IPS DF 6.9 (cell line): ENCODE measurements around the gene GSG1L.

Experiments used
- DNase-seq: peaks from one replicate; pipeline ENCODE4 v3.0.0-alpha.2; 2013; ENCODE audit warnings: low read depth, low spot score
- H3K27ac ChIP-seq: one replicate; pipeline ENCODE4 v1.5.1; 2013; ENCODE audit warnings: low read length, control low read depth
- H3K27me3 ChIP-seq: 2 replicates; pipeline ENCODE4 v1.6.1; 2013; ENCODE audit warnings: mild to moderate bottlenecking, low read length; ENCODE audit not compliant: control insufficient read depth, insufficient read depth
- H3K36me3 ChIP-seq: 2 replicates; pipeline ENCODE4 v1.6.1; 2013; ENCODE audit warnings: low read length; ENCODE audit not compliant: control insufficient read depth, insufficient read depth
- H3K4me1 ChIP-seq: 2 replicates; pipeline ENCODE4 v1.6.1; 2013; ENCODE audit warnings: low read length; ENCODE audit not compliant: control insufficient read depth, insufficient read depth
- H3K4me3 ChIP-seq: 2 replicates; pipeline ENCODE4 v1.5.1; 2013; ENCODE audit warnings: mild to moderate bottlenecking, low read length
- H3K9me3 ChIP-seq: 2 replicates; pipeline ENCODE4 v1.6.1; 2013; ENCODE audit warnings: low read length, inconsistent platforms; ENCODE audit not compliant: control insufficient read depth, insufficient read depth
- WGBS: extraction: QIAGEN DNeasy Blood & Tissue Kit; methylation state at CpG from one replicate; pipeline ENCODE4 v1.1.7; 2013; ENCODE audit warnings: mixed read lengths, missing lambda C conversion rate; ENCODE audit not compliant: insufficient read length, insufficient coverage; 5-methylcytosine and 5-hydroxymethylcytosine counted together

Gene GSG1L

DNA sequence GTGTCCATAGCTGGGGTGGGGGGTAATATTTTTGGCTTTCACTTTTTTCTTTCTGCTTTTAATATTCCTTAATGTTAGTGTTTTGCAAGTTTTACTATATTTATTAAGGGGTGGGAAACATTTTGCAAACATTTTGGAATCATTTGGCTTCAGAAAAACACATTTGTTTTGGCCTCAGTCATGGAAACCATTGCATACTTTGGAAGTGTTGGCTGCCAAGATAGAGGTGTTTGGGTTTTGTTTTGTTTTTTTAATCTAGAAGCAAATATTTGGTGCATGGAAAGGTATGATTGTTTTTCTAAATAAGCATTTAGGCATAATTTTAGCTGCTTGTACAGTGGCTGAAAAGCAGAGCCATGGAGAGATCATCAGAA is 270.3 kb downstream of the GSG1L start:
- DNase-seq: no peak
- H3K27ac ChIP-seq: no peak overlapping the region
- no peak overlapping the region for H3K4me3 ChIP-seq
- H3K4me1 ChIP-seq: no peaks in the 10 kb centered on the region
- no peaks in the 10 kb centered on the region for H3K27me3 ChIP-seq
- H3K9me3 ChIP-seq: no peaks in the 10 kb centered on the region
- no peaks in the 10 kb centered on the region for H3K36me3 ChIP-seq

GRCh38 chr16:27792486-27793248 is 270.8 kb downstream of the GSG1L start:
- Histone ChIP-seq H3K27me3 (no peaks in the 10 kb centered on the region), H3K27ac (no peak overlapping the region), H3K4me1 (no peaks in the 10 kb centered on the region), H3K9me3 (no peaks in the 10 kb centered on the region), H3K4me3 (no peak overlapping the region), H3K36me3 (no peaks in the 10 kb centered on the region)
- WGBS: no CpG with 5 or more reads among the region's 7 CpGs
- DNase-seq: no peak

DNA sequence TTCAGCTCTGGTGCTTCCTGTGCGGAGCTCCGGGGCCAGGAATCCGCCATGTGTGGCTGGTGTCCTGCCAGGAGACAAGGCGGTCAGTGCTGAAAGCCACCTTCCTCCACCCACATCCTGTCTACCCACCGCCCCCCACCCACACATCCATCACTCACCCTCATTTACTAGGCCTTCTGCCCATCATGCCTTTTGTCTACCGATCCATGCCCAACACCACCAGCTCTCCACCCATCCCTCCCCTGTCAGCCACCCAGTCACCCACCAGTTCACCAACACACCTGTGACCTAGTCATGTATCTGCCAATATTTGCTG is 272.2 kb downstream of the GSG1L start:
- Histone ChIP-seq H3K27me3 (no peaks in the 10 kb centered on the region), H3K27ac (no peak overlapping the region), H3K4me3 (no peak overlapping the region), H3K36me3 (no peaks in the 10 kb centered on the region), H3K4me1 (no peaks in the 10 kb centered on the region), H3K9me3 (no peaks in the 10 kb centered on the region)
- WGBS: no CpG with 5 or more reads among the region's 6 CpGs
- DNase-seq: no peak

- H3K27ac ChIP-seq: no peak overlapping the region
- H3K36me3 ChIP-seq: no peaks in the 10 kb centered on the region
- H3K9me3 ChIP-seq: no peaks in the 10 kb centered on the region
- H3K4me3 ChIP-seq: no peak overlapping the region
- H3K4me1 ChIP-seq: no peaks in the 10 kb centered on the region
- no peaks in the 10 kb centered on the region for H3K27me3 ChIP-seq
- no peak for DNase-seq
- no CpG with 5 or more reads among the region's 12 CpGs for WGBS
These were observed 272.7 kb downstream of the GSG1L start for GRCh38 chr16:27790546-27791403.

GRCh38 chr16:27789595-27790241 is 273.8 kb downstream of the GSG1L start:
- no peaks in the 10 kb centered on the region for H3K27me3 ChIP-seq
- H3K9me3 ChIP-seq: no peaks in the 10 kb centered on the region
- no peaks in the 10 kb centered on the region for H3K36me3 ChIP-seq
- H3K27ac ChIP-seq: no peak overlapping the region
- WGBS: 100% methylated on average over 2 of the region's 2 CpGs
- no peak overlapping the region for H3K4me3 ChIP-seq
- no peak for DNase-seq
- H3K4me1 ChIP-seq: no peaks in the 10 kb centered on the region

DNA sequence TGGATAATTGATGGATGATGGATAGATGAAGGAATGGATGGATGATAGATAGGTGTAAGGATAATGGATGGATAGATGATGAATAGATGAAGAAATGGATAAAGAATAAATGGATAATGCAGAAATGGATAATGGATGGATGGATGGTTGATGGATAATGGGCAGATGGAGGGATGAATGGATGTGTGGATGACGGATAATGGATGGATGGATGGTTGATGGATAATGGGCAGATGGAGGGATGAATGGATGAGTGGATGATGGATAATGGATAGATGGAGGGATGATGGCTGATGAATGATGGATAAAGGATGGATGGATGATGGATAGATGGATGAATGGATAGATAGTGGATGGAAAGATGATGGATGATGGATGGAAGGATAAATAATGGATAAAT is 274.4 kb downstream of the GSG1L start:
- no peaks in the 10 kb centered on the region for H3K36me3 ChIP-seq
- no peaks in the 10 kb centered on the region for H3K4me1 ChIP-seq
- 100% methylated on average over 1 of the region's 1 CpG for WGBS
- no peaks in the 10 kb centered on the region for H3K27me3 ChIP-seq
- no peak overlapping the region for H3K4me3 ChIP-seq
- H3K27ac ChIP-seq: no peak overlapping the region
- DNase-seq: no peak
- H3K9me3 ChIP-seq: no peaks in the 10 kb centered on the region

DNA sequence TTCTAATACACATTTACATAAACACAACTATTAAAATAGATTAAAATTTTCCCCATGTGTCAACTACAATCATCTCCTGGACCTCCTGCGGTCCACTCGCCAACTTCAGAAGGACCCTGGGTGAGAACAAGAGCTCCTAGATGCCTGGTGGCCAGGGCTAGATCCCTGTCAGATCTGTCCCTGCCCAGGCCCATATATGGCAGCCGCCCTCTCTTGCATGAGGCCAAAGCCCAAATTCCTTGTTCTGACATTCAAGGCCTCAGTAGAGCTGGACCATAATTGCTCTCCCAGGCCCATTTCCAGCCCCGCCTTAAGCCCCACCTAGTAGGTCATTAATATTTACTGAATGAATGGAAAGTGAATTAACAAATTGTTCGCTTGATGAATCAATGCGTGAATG is 275.8 kb downstream of the GSG1L start:
- no CpG with 5 or more reads among the region's 6 CpGs for WGBS
- no peaks in the 10 kb centered on the region for H3K9me3 ChIP-seq
- H3K36me3 ChIP-seq: no peaks in the 10 kb centered on the region
- no peaks in the 10 kb centered on the region for H3K27me3 ChIP-seq
- DNase-seq: no peak
- no peaks in the 10 kb centered on the region for H3K4me1 ChIP-seq
- no peak overlapping the region for H3K4me3 ChIP-seq
- H3K27ac ChIP-seq: no peak overlapping the region

GRCh38 chr16:27786923-27787625 is 276.4 kb downstream of the GSG1L start:
- no peaks in the 10 kb centered on the region for H3K9me3 ChIP-seq
- no peaks in the 10 kb centered on the region for H3K27me3 ChIP-seq
- H3K27ac ChIP-seq: no peak overlapping the region
- WGBS: 100% methylated on average over 3 of the region's 19 CpGs
- DNase-seq: no peak
- H3K36me3 ChIP-seq: no peaks in the 10 kb centered on the region
- H3K4me3 ChIP-seq: no peak overlapping the region
- H3K4me1 ChIP-seq: no peaks in the 10 kb centered on the region

- Histone ChIP-seq H3K27me3 (no peaks in the 10 kb centered on the region), H3K9me3 (no peaks in the 10 kb centered on the region), H3K36me3 (no peaks in the 10 kb centered on the region), H3K4me1 (no peaks in the 10 kb centered on the region), H3K4me3 (no peak overlapping the region), H3K27ac (no peak overlapping the region)
- DNase-seq: no peak
- no CpG with 5 or more reads among the region's 16 CpGs for WGBS
These were observed 277.1 kb downstream of the GSG1L start for GRCh38 chr16:27786221-27786922.

GRCh38 chr16:27785307-27785678 is 278.2 kb downstream of the GSG1L start:
- no peak overlapping the region for H3K27ac ChIP-seq
- no peak overlapping the region for H3K4me3 ChIP-seq
- no peaks in the 10 kb centered on the region for H3K27me3 ChIP-seq
- no CpG with 5 or more reads among the region's 7 CpGs for WGBS
- H3K36me3 ChIP-seq: no peaks in the 10 kb centered on the region
- no peaks in the 10 kb centered on the region for H3K9me3 ChIP-seq
- DNase-seq: no peak
- H3K4me1 ChIP-seq: no peaks in the 10 kb centered on the region
